H9 (cell line): ENCODE data around the gene USP40. TPM values are rescaled to one million over a fixed set of nuclear protein-coding genes. Genes with fewer than 3 reads are reported as not detected.

Experiments
- DNase-seq: peaks from one replicate; pipeline ENCODE4 v3.0.0-alpha.2; 2017
- H2AFZ ChIP-seq: one replicate; pipeline ENCODE4 v1.6.1; 2013; ENCODE audit warnings: mild to moderate bottlenecking, low read length, control low read depth, moderate library complexity
- H2AK5ac ChIP-seq: 2 replicates; pipeline ENCODE4 v1.6.1; 2013; ENCODE audit warnings: low read length, control low read depth, mixed read lengths; ENCODE audit not compliant: insufficient read length
- H2BK120ac ChIP-seq: one replicate; pipeline ENCODE4 v1.6.1; 2013; ENCODE audit warnings: low read depth, mild to moderate bottlenecking, low read length, control low read depth, inconsistent platforms; ENCODE audit not compliant: poor library complexity, severe bottlenecking
- H2BK12ac ChIP-seq: 2 replicates; pipeline ENCODE4 v1.6.1; 2013; ENCODE audit warnings: low read length, control low read depth, mixed read lengths, low read depth; ENCODE audit not compliant: insufficient read length
- H2BK15ac ChIP-seq: 2 replicates; pipeline ENCODE4 v1.6.1; 2013; ENCODE audit warnings: low read depth, low read length, control low read depth
- H2BK20ac ChIP-seq: one replicate; pipeline ENCODE4 v1.6.1; 2013; ENCODE audit warnings: low read depth, mild to moderate bottlenecking, low read length, control low read depth, inconsistent platforms; ENCODE audit not compliant: poor library complexity, severe bottlenecking
- H2BK5ac ChIP-seq: 2 replicates; pipeline ENCODE4 v1.6.1; 2013; ENCODE audit warnings: low read length, control low read depth, mixed read lengths; ENCODE audit not compliant: insufficient read length
- H3K14ac ChIP-seq: 2 replicates; pipeline ENCODE4 v1.6.1; 2013; ENCODE audit warnings: low read length, control low read depth; ENCODE audit not compliant: insufficient read depth
- H3K18ac ChIP-seq: 2 replicates; pipeline ENCODE4 v1.6.1; 2013; ENCODE audit warnings: low read depth, mild to moderate bottlenecking, mixed read lengths, low read length, control low read depth; ENCODE audit not compliant: insufficient read length
- H3K23ac ChIP-seq: 2 replicates; pipeline ENCODE4 v1.6.1; 2013; ENCODE audit warnings: low read length, control low read depth, mixed read lengths, low read depth; ENCODE audit not compliant: insufficient read length
- H3K23me2 ChIP-seq: 2 replicates; pipeline ENCODE4 v1.6.1; 2013; ENCODE audit warnings: low read depth, mild to moderate bottlenecking, mixed read lengths, low read length, control low read depth; ENCODE audit not compliant: insufficient read length, poor library complexity, severe bottlenecking
- H3K27ac ChIP-seq: 2 replicates; pipeline ENCODE4 v1.5.1; 2013; ENCODE audit warnings: low read length, control low read depth, mixed read lengths, low read depth; ENCODE audit not compliant: insufficient read length
- H3K27me3 ChIP-seq: 2 replicates; pipeline ENCODE4 v1.6.1; 2013; ENCODE audit warnings: low read length, control low read depth, inconsistent platforms; ENCODE audit not compliant: insufficient read depth
- H3K4ac ChIP-seq: 2 replicates; pipeline ENCODE4 v1.6.1; 2013; ENCODE audit warnings: low read depth, mild to moderate bottlenecking, control low read depth, inconsistent platforms, low read length, moderate library complexity
- H3K4me1 ChIP-seq: 2 replicates; pipeline ENCODE4 v1.6.1; 2013; ENCODE audit warnings: low read length, control low read depth, inconsistent platforms; ENCODE audit not compliant: insufficient read depth
- H3K4me2 ChIP-seq: 2 replicates; pipeline ENCODE4 v1.6.1; 2013; ENCODE audit warnings: low read length, control low read depth, mixed read lengths; ENCODE audit not compliant: insufficient read length, insufficient read depth
- H3K56ac ChIP-seq: 2 replicates; pipeline ENCODE4 v1.6.1; 2013; ENCODE audit warnings: low read depth, mild to moderate bottlenecking, mixed read lengths, low read length, control low read depth; ENCODE audit not compliant: insufficient read length
- H3K79me1 ChIP-seq: 2 replicates; pipeline ENCODE4 v1.6.1; 2013; ENCODE audit warnings: low read depth, mild to moderate bottlenecking, moderate library complexity, low read length, control low read depth, inconsistent platforms; ENCODE audit not compliant: insufficient read depth, poor library complexity, severe bottlenecking
- H3K79me2 ChIP-seq: 2 replicates; pipeline ENCODE4 v1.6.1; 2013; ENCODE audit warnings: low read length, control low read depth, inconsistent platforms; ENCODE audit not compliant: insufficient read depth
- H3K9ac ChIP-seq: 2 replicates; pipeline ENCODE4 v1.6.1; 2013; ENCODE audit warnings: low read length, control low read depth, mixed read lengths; ENCODE audit not compliant: insufficient read length; ENCODE audit errors: extremely low read depth
- H3K9me3 ChIP-seq: one replicate; pipeline ENCODE4 v1.6.1; 2013; ENCODE audit warnings: low read depth, low read length, inconsistent platforms; ENCODE audit not compliant: control insufficient read depth
- H3T11ph ChIP-seq: one replicate; pipeline ENCODE4 v1.6.1; 2013; ENCODE audit warnings: mild to moderate bottlenecking, low read length, control low read depth, inconsistent platforms
- H4K20me1 ChIP-seq: one replicate; pipeline ENCODE4 v1.6.1; 2013; ENCODE audit not compliant: control insufficient read depth, insufficient read length, insufficient read depth
- H4K5ac ChIP-seq: 2 replicates; pipeline ENCODE4 v1.6.1; 2013; ENCODE audit warnings: low read depth, mild to moderate bottlenecking, mixed read lengths, low read length, control low read depth; ENCODE audit not compliant: insufficient read length
- H4K8ac ChIP-seq: replicated peaks from 2 replicates; pipeline ENCODE4 v1.6.1; 2013; ENCODE audit warnings: low read length, control low read depth, mixed read lengths, low read depth; ENCODE audit not compliant: insufficient read length
- H4K91ac ChIP-seq: 2 replicates; pipeline ENCODE4 v1.6.1; 2013; ENCODE audit warnings: low read depth, mild to moderate bottlenecking, moderate library complexity, mixed read lengths, low read length, control low read depth; ENCODE audit not compliant: insufficient read length
- H3K27ac Mint-ChIP-seq, 3 experiments: 2 replicates in 2 of 3; 3 replicates in 1 of 3; pipeline ENCODE4 v1.8.0; 2020 to 2021; ENCODE audit warnings: mixed read lengths in 3 of 3, mild to moderate bottlenecking in 1 of 3, moderate library complexity in 1 of 3
- H3K27me3 Mint-ChIP-seq: 2 replicates; pipeline ENCODE4 v1.8.0; 2021; ENCODE audit warnings: low read depth, mild to moderate bottlenecking, moderate library complexity, mixed read lengths
- H3K36me3 Mint-ChIP-seq, 3 experiments: 2 replicates in 2 of 3; 3 replicates in 1 of 3; pipeline ENCODE4 v1.8.0; 2020 to 2021; ENCODE audit warnings: low read depth in 3 of 3, mixed read lengths in 3 of 3; ENCODE audit not compliant: insufficient read depth in 1 of 3
- H3K4me1 Mint-ChIP-seq, 2 experiments: 2 replicates each; pipeline ENCODE4 v1.8.0; 2020; ENCODE audit warnings: mixed read lengths in 2 of 2
- H3K4me3 Mint-ChIP-seq, 2 experiments: 2 replicates in 1 of 2; 3 replicates in 1 of 2; pipeline ENCODE4 v1.8.0; 2020 to 2021; ENCODE audit warnings: mild to moderate bottlenecking in 2 of 2, mixed read lengths in 2 of 2, moderate library complexity in 1 of 2
- H3K9me3 Mint-ChIP-seq, 2 experiments: 2 replicates in 1 of 2; 3 replicates in 1 of 2; pipeline ENCODE4 v1.8.0; 2020; ENCODE audit warnings: mild to moderate bottlenecking in 2 of 2, mixed read lengths in 2 of 2, moderate library complexity in 1 of 2
- CTCF ChIP-seq: fragments of 200-600 bp; sonication (generic); conservative IDR thresholded peaks from 3 replicates; pipeline ENCODE4 v1.8.0; 2021; ENCODE audit warnings: antibody characterized with exemption, mild to moderate bottlenecking
- WGBS: extraction: QIAGEN DNeasy Blood & Tissue Kit; methylation state at CpG from one replicate; pipeline ENCODE4 v1.1.7; 2013; ENCODE audit warnings: missing lambda C conversion rate, low lambda C conversion rate, mixed read lengths; ENCODE audit not compliant: insufficient read length; ENCODE audit errors: extremely low coverage; 5-methylcytosine and 5-hydroxymethylcytosine counted together
- total RNA-seq: library from RNA; stranded (reverse); gene quantifications from 2 replicates; pipeline ENCODE4 v1.2.1, GENCODE V29; 2021

Gene USP40
- total RNA-seq, 1 experiment from 2014 or later, result 7.5 TPM

GRCh38 chr2:233597522-233597921 lies 30.9 kb upstream of the USP40 start:
- Histone ChIP-seq H2AFZ (no peak overlapping the region), H4K8ac (no peak overlapping the region), H3K27ac (no peak overlapping the region), H2BK5ac (no peak overlapping the region), H2BK15ac (no peak overlapping the region), H3T11ph (no peak overlapping the region), H3K4ac (no peak overlapping the region), H3K14ac (no peak overlapping the region), H3K9me3 (no peaks in the 10 kb centered on the region), H2BK12ac (no peak overlapping the region), H3K79me2 (no peaks in the 10 kb centered on the region), H3K9ac (no peak overlapping the region), H4K91ac (no peak overlapping the region), H3K4me2 (no peak overlapping the region), H3K18ac (no peak overlapping the region), H2BK120ac (no peak overlapping the region), H2AK5ac (no peak overlapping the region), H4K5ac (no peak overlapping the region), H2BK20ac (no peak overlapping the region), H3K23me2 (no peaks in the 10 kb centered on the region), H4K20me1 (no peaks in the 10 kb centered on the region), H3K79me1 (no peaks in the 10 kb centered on the region), H3K23ac (no peak overlapping the region), H3K27me3 (no peaks in the 10 kb centered on the region), H3K4me1 (no peaks in the 10 kb centered on the region), H3K56ac (no peak overlapping the region)
- Mint-ChIP-seq H3K9me3 (peaks cover 7 to 18% of the 10 kb centered on the region in 2 experiments; a peak in 4 of 5 replicates), H3K36me3 (no peaks in the 10 kb centered on the region; a peak in 1 of 7 replicates), H3K27ac (no peak overlapping the region), H3K4me3 (no peak overlapping the region), H3K4me1 (no peaks in the 10 kb centered on the region), H3K27me3 (peaks cover 2% of the 10 kb centered on the region)
- DNase-seq, result no peak
- no CpG with 5 or more reads among the region's 1 CpG for WGBS
- TF ChIP-seq CTCF, result no peak
